ENCODE data around the gene PPIG.
"Not testable (repeated sequence)": the region's sequence is repeated elsewhere in the genome, so short reads cannot be mapped to it uniquely, and the experiment has no call there.

PPIG gene

DNA sequence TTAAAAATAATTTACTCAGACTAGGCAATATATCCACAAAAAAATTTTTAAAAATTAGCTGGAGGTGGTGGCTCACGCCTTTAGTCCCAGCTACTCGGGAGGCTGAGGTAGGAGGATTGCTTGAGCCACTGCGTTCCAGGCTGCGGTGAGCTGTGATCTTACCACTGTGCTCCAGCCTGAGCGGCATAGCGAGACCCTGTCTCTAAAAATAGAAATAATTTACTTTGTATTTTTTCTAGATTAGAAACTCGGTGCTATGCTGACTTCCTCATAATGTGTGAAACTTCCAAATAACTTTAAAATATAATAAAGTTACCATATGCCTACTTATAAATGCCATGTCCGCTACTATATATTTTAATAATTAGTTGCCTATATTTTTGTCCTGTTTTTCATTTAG, 6.7 kb downstream of the PPIG start:
- DNase-seq (ENCODE audit: low read depth, low spot score): no peak

GRCh38 chr2:169596546-169596945, 12.4 kb downstream of the PPIG start:
- not testable (repeated sequence) for DNase-seq (ENCODE audit: low read depth, low spot score)

- DNase-seq (ENCODE audit: low read depth, low spot score): no peak
These were observed 14.8 kb downstream of the PPIG start for GRCh38 chr2:169598982-169599381.

DNA sequence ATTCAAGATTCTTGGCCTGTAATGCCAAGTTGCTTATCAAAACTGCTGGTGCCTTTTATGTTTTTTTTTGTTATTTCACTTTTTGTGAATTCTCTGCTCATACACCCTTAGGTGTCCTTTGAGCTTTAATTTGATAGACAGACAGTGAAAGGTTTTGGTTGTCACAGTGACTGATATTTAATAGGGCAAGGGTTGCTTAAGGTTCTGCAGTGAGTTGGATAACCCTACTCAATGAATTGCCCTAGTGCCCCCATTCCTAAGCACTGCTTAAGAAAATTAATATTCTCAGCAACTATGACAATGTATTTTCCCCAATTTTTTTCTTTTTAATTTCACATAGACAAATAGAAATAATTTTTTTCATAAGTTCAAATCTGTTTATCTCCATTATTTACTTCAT, 15.4 kb downstream of the PPIG start:
- no peak for DNase-seq (ENCODE audit: low read depth, low spot score)

GRCh38 chr2:169609264-169609663, 25.1 kb downstream of the PPIG start:
- DNase-seq (ENCODE audit: low read depth, low spot score): no peak

DNA sequence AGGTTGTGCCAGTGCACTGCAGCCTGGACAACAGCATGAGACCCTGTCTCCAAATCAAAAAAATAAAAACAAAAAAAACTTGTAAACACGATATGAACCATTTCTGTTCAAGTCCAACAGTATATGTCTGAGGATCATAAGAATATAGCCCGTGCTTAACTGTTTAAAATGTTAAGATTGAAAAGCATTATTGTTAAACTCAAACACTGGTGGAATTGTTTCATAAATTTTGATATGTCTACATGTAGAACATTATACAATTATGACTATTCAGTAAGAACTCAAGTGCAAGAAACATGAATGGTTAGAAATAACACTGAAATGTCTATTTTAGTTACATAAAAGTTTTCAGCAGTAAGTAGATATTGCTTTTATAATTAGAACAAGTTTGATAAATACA, 29.7 kb downstream of the PPIG start:
- no peak for DNase-seq (ENCODE audit: low read depth, low spot score)

DNA sequence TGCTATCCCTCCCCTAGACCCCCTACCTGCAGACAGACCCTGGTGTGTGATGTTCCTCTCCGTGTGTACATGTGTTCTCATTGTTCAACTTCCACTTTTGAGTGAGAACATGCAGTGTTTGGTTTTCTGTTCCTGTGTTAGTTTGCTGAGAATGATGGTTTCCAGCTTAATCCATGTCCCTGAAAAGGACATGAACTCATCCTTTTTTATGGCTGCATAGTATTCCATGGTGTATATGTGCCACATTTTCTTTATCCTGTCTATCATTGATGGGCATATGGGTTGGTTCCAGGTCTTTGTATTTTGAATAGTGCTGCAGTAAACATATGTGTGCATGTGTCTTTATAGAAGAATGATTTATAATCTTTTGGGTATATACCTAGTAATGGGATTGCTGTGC, 31.8 kb downstream of the PPIG start:
- DNase-seq (ENCODE audit: low read depth, low spot score): not testable (repeated sequence)

DNA sequence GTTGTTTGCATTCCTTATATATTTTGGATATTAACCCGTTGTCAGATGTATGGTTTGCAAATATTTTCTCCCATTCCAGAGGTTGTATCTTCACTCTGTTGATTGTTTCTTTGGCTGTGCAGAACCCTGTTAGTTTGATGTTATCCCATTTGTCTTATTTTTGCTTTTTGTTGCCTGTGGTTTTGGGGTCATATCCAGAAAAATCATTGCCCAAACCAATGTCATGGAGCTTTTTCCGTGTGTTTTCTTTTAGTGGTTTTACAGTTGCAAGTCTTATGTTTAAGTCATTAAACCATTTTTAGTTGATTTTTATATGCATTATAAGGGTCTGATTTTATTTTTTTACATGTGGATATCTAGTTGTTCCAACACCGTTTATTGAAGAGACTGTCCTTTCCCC, 35.8 kb downstream of the PPIG start:
- no peak for DNase-seq (ENCODE audit: low read depth, low spot score)

GRCh38 chr2:169620509-169620908, 36.4 kb downstream of the PPIG start:
- DNase-seq (ENCODE audit: low read depth, low spot score): no peak

DNA sequence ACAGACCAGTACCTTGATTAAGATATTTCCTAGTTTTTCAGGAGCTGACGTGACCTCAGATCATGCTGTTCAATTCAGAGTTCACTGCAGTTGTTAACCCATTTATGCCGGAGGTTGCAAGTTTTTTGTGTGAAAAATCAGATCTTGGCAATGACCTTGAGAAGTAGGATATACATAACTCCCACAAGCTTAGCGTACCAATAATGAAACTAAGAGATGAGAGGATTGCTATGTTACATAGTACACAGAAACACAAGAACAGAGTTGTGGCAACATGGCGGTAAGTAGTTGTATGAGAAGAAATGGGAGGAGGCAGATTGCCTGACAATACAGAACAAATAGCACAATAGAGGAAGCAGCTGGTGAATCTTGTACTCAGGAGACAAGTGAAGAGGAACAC, 39.1 kb downstream of the PPIG start:
- no peak for DNase-seq (ENCODE audit: low read depth, low spot score)

- DNase-seq (ENCODE audit: low read depth, low spot score): no peak
These were observed 41.6 kb downstream of the PPIG start for GRCh38 chr2:169625781-169626180.

- DNase-seq (ENCODE audit: low read depth, low spot score): no peak
These were observed 52.4 kb downstream of the PPIG start for GRCh38 chr2:169636440-169637097.

GRCh38 chr2:169637620-169638019, 53.5 kb downstream of the PPIG start:
- DNase-seq (ENCODE audit: low read depth, low spot score): no peak

DNA sequence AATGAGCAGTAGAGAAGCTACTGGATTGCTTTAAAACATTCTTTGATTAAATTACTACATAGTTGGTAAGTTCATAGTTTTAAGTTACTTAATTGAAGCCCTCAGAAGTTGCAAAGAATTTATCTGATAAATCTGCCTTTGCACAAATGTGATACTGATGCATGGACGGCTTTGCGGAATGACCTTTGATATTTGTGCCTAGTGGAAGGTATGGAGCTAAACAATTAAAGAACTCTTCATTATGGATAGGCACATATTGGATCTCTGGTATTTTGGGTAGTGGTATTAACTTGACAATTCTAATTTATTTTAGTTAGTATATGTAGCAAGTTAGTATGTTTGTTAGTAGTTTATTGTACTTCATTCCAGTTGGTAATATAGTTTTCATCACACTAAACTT, 56.0 kb downstream of the PPIG start:
- no peak for DNase-seq (ENCODE audit: low read depth, low spot score)

GRCh38 chr2:169641464-169641863, 57.3 kb downstream of the PPIG start:
- no peak for DNase-seq (ENCODE audit: low read depth, low spot score)

GRCh38 chr2:169644173-169644572, 60.0 kb downstream of the PPIG start:
- DNase-seq (ENCODE audit: low read depth, low spot score): no peak

DNA sequence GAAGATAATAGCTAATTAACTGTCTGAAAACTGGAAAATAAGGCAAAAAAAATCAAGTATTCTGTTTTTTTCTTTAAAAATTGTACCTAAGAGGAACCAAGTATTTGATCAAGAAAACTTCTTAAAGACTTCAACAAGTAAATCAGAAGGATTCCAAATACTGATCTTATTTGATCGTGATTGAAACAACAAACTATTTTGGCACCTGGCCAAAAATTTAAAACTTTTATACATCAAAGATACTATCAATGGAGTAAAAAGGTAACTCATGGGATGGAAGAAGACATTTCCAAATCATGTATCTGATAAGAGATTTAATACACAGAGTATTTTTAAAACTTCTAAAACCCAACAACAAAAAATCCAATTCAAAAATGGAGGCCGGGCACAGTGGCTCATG, 63.3 kb downstream of the PPIG start:
- DNase-seq (ENCODE audit: low read depth, low spot score): no peak

DNA sequence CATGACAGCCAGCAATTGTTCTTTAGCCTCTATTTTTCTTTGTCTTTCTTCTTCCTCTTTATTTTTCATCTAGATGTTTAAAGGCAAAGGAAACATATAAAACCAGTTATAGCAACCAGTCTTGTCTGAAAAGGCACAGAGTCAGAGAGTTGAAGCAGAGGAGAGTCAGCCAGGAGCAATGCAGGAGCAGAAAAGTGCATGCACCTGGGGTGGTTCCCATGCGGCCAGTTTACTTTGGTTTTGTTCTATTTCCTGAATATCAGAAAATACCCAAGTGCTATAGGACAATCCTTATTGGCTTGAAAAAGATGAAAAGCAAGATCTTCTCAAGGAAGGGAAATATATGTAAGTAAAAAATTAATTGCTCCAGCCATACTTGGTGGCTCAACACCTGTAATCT, 65.1 kb downstream of the PPIG start:
- no peak for DNase-seq (ENCODE audit: low read depth, low spot score)

GRCh38 chr2:169653636-169654035, 69.5 kb downstream of the PPIG start:
- no peak for DNase-seq (ENCODE audit: low read depth, low spot score)

DNA sequence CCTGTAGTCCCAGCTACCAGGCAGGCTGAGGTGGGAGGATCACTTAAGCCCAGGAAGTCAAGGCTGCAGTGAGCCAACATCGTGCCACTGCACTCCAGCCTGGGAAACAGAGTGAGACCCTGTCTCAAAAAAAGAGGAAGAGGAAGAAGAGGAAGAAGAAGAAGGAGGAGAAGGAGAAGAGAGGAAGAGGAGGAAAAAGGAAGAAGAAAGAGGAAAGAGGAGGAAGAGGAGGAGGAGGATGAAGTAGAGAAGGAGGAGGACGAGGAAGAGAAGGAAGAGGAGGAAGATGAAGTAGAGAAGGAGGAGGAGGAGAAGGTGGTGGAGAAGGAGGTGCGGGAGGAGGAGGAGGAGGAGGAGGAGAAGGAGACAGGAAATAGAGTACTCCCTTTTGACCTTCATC, 72.0 kb downstream of the PPIG start:
- no peak for DNase-seq (ENCODE audit: low read depth, low spot score)

DNA sequence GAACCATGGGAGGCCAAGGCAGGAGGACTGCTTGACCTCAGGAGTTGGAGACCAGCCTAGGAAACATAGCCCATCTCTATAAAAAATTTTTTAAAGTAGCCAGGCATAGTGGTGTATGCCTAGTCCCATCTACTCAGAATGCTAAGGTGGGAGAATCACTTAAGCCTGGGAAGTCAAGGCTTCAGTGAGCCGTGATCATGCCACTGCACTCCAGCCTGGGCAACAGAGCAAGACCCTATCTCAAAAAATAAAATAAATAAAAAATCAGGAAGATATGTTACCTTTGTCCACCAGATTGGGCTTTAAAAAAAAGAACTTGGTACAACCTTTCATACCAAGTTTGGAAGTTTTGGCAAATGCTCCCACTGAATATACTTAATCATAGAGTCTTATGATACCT, 74.7 kb downstream of the PPIG start:
- no peak for DNase-seq (ENCODE audit: low read depth, low spot score)

- DNase-seq (ENCODE audit: low read depth, low spot score): no peak
These were observed 75.2 kb downstream of the PPIG start for GRCh38 chr2:169659320-169659719.

GRCh38 chr2:169661265-169661664, 77.1 kb downstream of the PPIG start:
- no peak for DNase-seq (ENCODE audit: low read depth, low spot score)

DNA sequence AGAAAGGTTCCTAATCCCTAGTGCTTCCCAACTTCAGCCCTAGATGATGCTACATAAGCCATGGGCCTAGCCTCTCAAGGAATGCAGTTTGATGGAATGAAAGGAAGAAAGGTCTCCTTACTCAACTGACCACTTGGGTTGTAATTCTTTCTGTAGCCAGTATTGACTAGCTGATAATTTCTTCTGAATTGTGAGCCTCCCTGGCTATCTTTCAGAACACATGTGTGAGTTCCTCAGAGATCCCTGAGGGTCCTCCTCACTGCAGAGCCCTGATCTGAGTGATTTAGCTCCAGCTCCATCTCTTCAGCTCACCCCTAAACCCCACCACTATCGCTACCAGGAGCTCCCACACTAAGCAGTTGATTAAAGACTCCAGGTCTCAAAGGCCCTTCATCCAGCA, 78.6 kb downstream of the PPIG start:
- DNase-seq (ENCODE audit: low read depth, low spot score): no peak
